ENCODE results near the gene RGL4.
"Not testable (repeated sequence)": the region's sequence is repeated elsewhere in the genome, so short reads cannot be mapped to it uniquely, and the experiment has no call there.

RGL4 gene

GRCh38 chr22:23675502-23676415 lies 15.1 kb upstream of the RGL4 start:
- TF ChIP-seq, protein P1, sequence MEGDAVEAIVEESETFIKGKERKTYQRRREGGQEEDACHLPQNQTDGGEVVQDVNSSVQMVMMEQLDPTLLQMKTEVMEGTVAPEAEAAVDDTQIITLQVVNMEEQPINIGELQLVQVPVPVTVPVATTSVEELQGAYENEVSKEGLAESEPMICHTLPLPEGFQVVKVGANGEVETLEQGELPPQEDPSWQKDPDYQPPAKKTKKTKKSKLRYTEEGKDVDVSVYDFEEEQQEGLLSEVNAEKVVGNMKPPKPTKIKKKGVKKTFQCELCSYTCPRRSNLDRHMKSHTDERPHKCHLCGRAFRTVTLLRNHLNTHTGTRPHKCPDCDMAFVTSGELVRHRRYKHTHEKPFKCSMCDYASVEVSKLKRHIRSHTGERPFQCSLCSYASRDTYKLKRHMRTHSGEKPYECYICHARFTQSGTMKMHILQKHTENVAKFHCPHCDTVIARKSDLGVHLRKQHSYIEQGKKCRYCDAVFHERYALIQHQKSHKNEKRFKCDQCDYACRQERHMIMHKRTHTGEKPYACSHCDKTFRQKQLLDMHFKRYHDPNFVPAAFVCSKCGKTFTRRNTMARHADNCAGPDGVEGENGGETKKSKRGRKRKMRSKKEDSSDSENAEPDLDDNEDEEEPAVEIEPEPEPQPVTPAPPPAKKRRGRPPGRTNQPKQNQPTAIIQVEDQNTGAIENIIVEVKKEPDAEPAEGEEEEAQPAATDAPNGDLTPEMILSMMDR (IDR thresholded peaks at IDR 0.05; ENCODE audit: control insufficient read depth, insufficient read depth, low read depth, low read length, missing control alignments) = no peak
- H3K4me3 ChIP-seq (ENCODE audit: control insufficient read depth, low read depth, low read length) = no peak overlapping the region
- DNase-seq (ENCODE audit: low read depth) = no peak

DNA sequence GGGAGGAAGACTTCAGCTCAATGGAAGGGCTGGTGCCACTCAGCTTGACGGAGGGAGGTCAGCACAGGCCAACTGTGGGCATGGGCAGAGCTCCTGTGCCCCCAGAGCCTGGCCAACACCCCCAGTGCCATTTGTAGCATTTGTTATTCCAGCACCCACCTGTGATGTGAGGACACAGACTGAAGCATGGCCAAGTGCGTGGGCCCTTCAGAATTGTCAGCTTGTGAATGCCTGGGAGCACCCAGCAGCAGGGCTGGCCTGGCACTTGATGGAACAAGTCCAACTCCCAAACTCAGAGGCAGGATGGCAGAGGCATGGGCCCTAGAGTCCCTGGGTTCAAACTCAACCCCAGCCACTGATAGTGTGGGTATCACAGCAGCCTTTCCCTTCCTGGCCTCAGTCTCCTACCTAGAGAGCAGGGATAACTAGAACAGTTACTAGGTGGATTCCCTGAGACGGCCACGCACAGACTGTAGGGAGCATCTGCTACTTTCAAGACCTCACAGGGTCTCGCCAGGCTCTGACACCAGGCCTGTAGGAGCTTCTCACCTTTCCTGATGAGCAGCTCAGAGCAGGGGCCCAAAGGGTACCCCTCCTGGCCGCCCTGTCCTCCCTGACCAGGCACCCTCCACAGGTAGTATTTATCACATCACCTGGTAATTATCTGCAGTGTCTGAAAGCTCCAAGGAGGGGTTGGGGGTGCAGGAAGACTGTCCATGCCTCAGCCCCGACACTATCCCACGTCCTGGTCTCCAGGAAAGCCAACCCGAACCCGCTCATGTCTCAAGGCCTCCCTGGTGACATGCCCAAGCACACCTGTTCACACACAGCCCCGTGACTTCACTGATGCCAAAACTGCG lies 13.7 kb upstream of the RGL4 start:
- H3K4me3 ChIP-seq (ENCODE audit: control insufficient read depth, low read depth, low read length); DNase-seq (ENCODE audit: low read depth): not testable (repeated sequence)

DNA sequence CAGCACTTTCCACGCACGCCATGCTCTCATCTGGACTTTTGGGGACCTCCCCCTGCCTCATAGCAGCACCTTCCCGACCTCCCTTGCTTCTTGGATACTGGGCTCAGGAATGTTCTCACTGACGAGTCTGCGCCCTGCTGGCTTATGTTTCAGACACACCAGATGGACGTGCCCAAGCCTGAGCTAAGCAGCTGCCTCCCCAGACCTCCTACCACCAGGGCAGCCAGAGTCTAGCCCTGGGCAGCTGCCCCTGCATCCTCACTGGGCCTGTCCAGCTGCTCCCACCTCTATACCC lies 13.2 kb upstream of the RGL4 start:
- TF ChIP-seq, protein P1 (IDR thresholded peaks at IDR 0.05; ENCODE audit: control insufficient read depth, insufficient read depth, low read depth, low read length, missing control alignments) = no peak
- H3K4me3 ChIP-seq (ENCODE audit: control insufficient read depth, low read depth, low read length) = no peak overlapping the region
- DNase-seq (ENCODE audit: low read depth) = no peak

- DNase-seq (ENCODE audit: low read depth) = no peak
- TF ChIP-seq, protein P1 (IDR thresholded peaks at IDR 0.05; ENCODE audit: control insufficient read depth, insufficient read depth, low read depth, low read length, missing control alignments) = no peak
- no peak overlapping the region for H3K4me3 ChIP-seq (ENCODE audit: control insufficient read depth, low read depth, low read length)
These were observed 12.7 kb upstream of the RGL4 start for GRCh38 chr22:23678133-23678532.

GRCh38 chr22:23681026-23681809 lies 9.6 kb upstream of the RGL4 start:
- DNase-seq (ENCODE audit: low read depth) = no peak
- H3K4me3 ChIP-seq (ENCODE audit: control insufficient read depth, low read depth, low read length) = no peak overlapping the region
- TF ChIP-seq, protein P1 (IDR thresholded peaks at IDR 0.05; ENCODE audit: control insufficient read depth, insufficient read depth, low read depth, low read length, missing control alignments) = no peak

GRCh38 chr22:23682077-23682476 lies 8.7 kb upstream of the RGL4 start:
- TF ChIP-seq, protein P1 (IDR thresholded peaks at IDR 0.05; ENCODE audit: control insufficient read depth, insufficient read depth, low read depth, low read length, missing control alignments) = no peak
- no peak for DNase-seq (ENCODE audit: low read depth)
- H3K4me3 ChIP-seq (ENCODE audit: control insufficient read depth, low read depth, low read length) = no peak overlapping the region

Measured in AG09309 (cell line).